ENCODE data around the gene SLC9A7.

The SLC9A7 gene

GRCh38 chrX:46710927-46711623 lies 47.8 kb downstream of the SLC9A7 start:
- no peak overlapping the region for H3K4me3 ChIP-seq (replicated peaks; ENCODE audit: low read depth, low read length)
- DNase-seq (ENCODE audit: extremely low read depth, insufficient read length): no peak
- H3K36me3 ChIP-seq (ENCODE audit: control insufficient read depth, insufficient read depth, low read length): no peaks in the 10 kb centered on the region; the same call in 1 of the 2 replicates
- TF ChIP-seq CTCF (IDR thresholded peaks at IDR 0.05; ENCODE audit: insufficient read depth, low read length, poor library complexity, severe bottlenecking): no peak
- H3K27me3 ChIP-seq (replicated peaks; ENCODE audit: control insufficient read depth, insufficient read depth, low read length): no peaks in the 10 kb centered on the region

- no peak for DNase-seq (ENCODE audit: extremely low read depth, insufficient read length)
- H3K4me3 ChIP-seq (replicated peaks; ENCODE audit: low read depth, low read length): no peak overlapping the region
- H3K27me3 ChIP-seq (replicated peaks; ENCODE audit: control insufficient read depth, insufficient read depth, low read length): no peaks in the 10 kb centered on the region
- TF ChIP-seq CTCF (IDR thresholded peaks at IDR 0.05; ENCODE audit: insufficient read depth, low read length, poor library complexity, severe bottlenecking): no peak
- no peaks in the 10 kb centered on the region; the same call in 1 of the 2 replicates for H3K36me3 ChIP-seq (ENCODE audit: control insufficient read depth, insufficient read depth, low read length)
Measured at GRCh38 chrX:46710425-46710824, 48.5 kb downstream of the SLC9A7 start.

DNA sequence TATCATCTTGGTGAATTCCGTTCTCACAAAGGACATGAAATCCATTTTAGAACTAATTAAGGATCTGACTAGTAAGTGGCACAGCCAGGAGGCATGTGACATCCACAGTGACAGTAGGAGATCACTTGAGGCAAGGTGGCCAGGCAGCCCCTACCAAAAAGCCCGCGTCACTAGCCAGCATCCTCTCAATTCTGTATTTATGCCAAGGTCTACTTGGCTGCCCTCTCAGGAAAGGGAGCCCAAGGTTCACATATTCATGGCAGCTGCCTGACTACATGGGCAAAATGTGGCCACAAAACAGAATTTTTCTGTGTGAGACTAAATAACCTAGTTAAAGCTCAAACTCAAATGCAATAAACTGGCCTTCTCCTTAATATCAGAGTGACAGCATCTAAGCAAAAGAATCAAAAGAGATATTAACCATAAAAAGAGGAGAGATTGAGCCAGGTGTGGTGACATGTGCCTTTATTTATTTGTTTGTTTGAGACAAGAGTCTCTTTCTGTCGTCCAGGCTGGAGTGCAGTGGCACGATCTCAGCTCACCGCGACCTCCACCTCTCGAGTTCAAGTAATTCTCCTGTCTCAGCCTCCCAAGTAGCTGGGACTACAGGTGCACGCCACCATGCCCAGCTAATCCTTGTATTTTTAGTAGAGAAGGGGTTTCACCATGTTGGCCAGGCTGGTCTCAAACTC lies 51.5 kb downstream of the SLC9A7 start:
- H3K4me3 ChIP-seq (replicated peaks; ENCODE audit: low read depth, low read length): no peak overlapping the region
- H3K36me3 ChIP-seq (ENCODE audit: control insufficient read depth, insufficient read depth, low read length): no peaks in the 10 kb centered on the region; the same call in 1 of the 2 replicates
- no peak for TF ChIP-seq CTCF (IDR thresholded peaks at IDR 0.05; ENCODE audit: insufficient read depth, low read length, poor library complexity, severe bottlenecking)
- H3K27me3 ChIP-seq (replicated peaks; ENCODE audit: control insufficient read depth, insufficient read depth, low read length): no peaks in the 10 kb centered on the region
- no peak for DNase-seq (ENCODE audit: extremely low read depth, insufficient read length)

DNA sequence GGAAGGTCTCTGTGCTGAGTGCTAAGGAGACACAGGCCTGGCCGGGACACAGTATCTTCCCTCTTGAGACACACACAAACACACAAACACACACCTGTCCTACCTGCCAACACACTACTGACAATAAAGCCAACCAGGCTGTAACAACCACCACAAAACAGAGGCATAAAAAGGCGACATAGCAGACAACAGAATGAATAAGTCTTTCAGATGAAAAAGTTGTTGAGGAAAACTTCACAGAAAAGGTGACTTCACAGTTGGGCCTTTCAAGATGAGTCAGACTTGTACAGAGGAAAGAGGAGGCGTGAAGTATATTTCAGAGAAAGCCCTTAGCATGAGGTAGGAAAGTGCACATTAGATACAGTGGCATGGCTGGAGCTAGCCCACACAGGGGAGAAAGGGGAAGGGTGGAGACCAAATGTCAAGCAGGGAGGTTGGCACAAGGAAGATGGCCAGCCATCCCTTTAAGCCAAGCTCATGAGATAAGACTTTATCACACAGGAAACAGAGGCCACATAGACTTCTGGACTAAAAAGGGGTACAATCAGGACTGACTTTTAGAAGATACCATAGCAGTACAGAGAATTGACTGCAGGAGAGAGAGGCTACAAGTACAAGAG lies 54.0 kb downstream of the SLC9A7 start:
- peak; percentile 61 for DNase-seq (ENCODE audit: extremely low read depth, insufficient read length)
- H3K27me3 ChIP-seq (replicated peaks; ENCODE audit: control insufficient read depth, insufficient read depth, low read length): no peaks in the 10 kb centered on the region
- H3K4me3 ChIP-seq (replicated peaks; ENCODE audit: low read depth, low read length): peak overlapping the region; percentile 12; the same call in 1 of the 2 replicates
- TF ChIP-seq CTCF (IDR thresholded peaks at IDR 0.05; ENCODE audit: insufficient read depth, low read length, poor library complexity, severe bottlenecking): no peak
- no peaks in the 10 kb centered on the region; the same call in 1 of the 2 replicates for H3K36me3 ChIP-seq (ENCODE audit: control insufficient read depth, insufficient read depth, low read length)

DNA sequence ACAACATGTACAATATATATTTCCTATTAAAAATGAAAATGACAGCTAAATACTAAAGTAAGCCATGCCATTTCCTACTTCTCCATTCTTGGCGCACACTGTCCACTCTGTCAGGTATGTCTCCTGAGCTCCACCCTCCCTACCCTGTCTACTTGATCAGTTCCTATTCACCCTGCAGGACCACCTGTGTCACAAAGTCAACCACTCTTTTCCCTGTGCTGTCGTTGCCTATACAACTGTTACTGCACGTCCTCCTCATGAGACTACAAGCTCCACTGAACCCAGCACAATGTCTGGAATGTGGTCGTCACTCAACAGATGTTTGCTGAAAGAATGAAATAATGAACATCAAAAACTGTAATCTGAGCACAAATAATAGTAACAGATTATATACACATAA lies 54.9 kb downstream of the SLC9A7 start:
- TF ChIP-seq CTCF (IDR thresholded peaks at IDR 0.05; ENCODE audit: insufficient read depth, low read length, poor library complexity, severe bottlenecking): no peak
- Histone ChIP-seq H3K4me3 (replicated peaks; ENCODE audit: low read depth, low read length) (peak overlapping the region; percentile 20), H3K27me3 (replicated peaks; ENCODE audit: control insufficient read depth, insufficient read depth, low read length) (no peaks in the 10 kb centered on the region), H3K36me3 (ENCODE audit: control insufficient read depth, insufficient read depth, low read length) (no peaks in the 10 kb centered on the region; the same call in 1 of the 2 replicates)
- DNase-seq (ENCODE audit: extremely low read depth, insufficient read length): no peak

Data from GM06990 (cell line).